OCI-LY1 (cell line): ENCODE results near the gene VWCE.

Source experiments
- H2AFZ ChIP-seq: fragments of 200-600 bp; sonication (generic), shearing (Covaris generic); 2 replicates; pipeline ENCODE4 v1.6.0; 2014; ENCODE audit warnings: antibody characterized with exemption, mild to moderate bottlenecking, low read length
- H3F3A ChIP-seq: fragments of 200-600 bp; sonication (generic), shearing (Covaris generic); 2 replicates; pipeline ENCODE4 v1.6.0; 2014; ENCODE audit warnings: mild to moderate bottlenecking, antibody characterized with exemption, low read length, moderate library complexity; ENCODE audit not compliant: insufficient read depth
- H3K27ac ChIP-seq: fragments of 200-600 bp; sonication (generic); 2 replicates; pipeline ENCODE4 v1.5.1; 2014; ENCODE audit warnings: low read length, mixed run types, mild to moderate bottlenecking, low read depth; ENCODE audit not compliant: poor library complexity, severe bottlenecking
- H3K27me3 ChIP-seq: fragments of 200-600 bp; sonication (generic); 2 replicates; pipeline ENCODE4 v1.6.0; 2014; ENCODE audit warnings: antibody characterized with exemption, mild to moderate bottlenecking, low read length, moderate library complexity; ENCODE audit not compliant: insufficient read depth
- H3K36me3 ChIP-seq: fragments of 200-600 bp; sonication (generic); 2 replicates; pipeline ENCODE4 v1.6.1; 2014; ENCODE audit warnings: mild to moderate bottlenecking, antibody characterized with exemption, low read length, moderate library complexity, mixed read lengths; ENCODE audit not compliant: insufficient read depth
- H3K4me1 ChIP-seq: fragments of 200-600 bp; sonication (generic); 2 replicates; pipeline ENCODE4 v1.5.1; 2014; ENCODE audit warnings: mild to moderate bottlenecking, low read length, moderate library complexity; ENCODE audit not compliant: insufficient read depth, severe bottlenecking
- H3K4me2 ChIP-seq: fragments of 200-600 bp; sonication (generic), shearing (Covaris generic); 2 replicates; pipeline ENCODE4 v1.6.1; 2014; ENCODE audit warnings: low read length
- H3K4me3 ChIP-seq: fragments of 200-600 bp; sonication (generic); 2 replicates; pipeline ENCODE4 v1.5.1; 2014; ENCODE audit warnings: low read length, low read depth, mild to moderate bottlenecking, mixed read lengths; ENCODE audit not compliant: poor library complexity, severe bottlenecking
- H3K79me2 ChIP-seq: fragments of 200-600 bp; shearing (Covaris generic); 2 replicates; pipeline ENCODE4 v1.6.1; 2016; ENCODE audit warnings: mixed run types, low read length, mixed read lengths; ENCODE audit not compliant: insufficient read depth
- H3K9ac ChIP-seq: fragments of 200-600 bp; sonication (generic), shearing (Covaris generic); 2 replicates; pipeline ENCODE4 v1.6.1; 2014; ENCODE audit warnings: mild to moderate bottlenecking, low read length, mixed read lengths
- H3K9me2 ChIP-seq: fragments of 200-600 bp; sonication (generic), shearing (Covaris generic); 2 replicates; pipeline ENCODE4 v1.6.1; 2014; ENCODE audit warnings: low read depth, mild to moderate bottlenecking, low read length, mixed read lengths
- H3K9me3 ChIP-seq: fragments of 200-600 bp; shearing (Covaris generic); 2 replicates; pipeline ENCODE4 v1.6.1; 2014; ENCODE audit warnings: low read length, mixed read lengths
- H4K20me1 ChIP-seq: fragments of 200-600 bp; sonication (generic), shearing (Covaris generic); 2 replicates; pipeline ENCODE4 v1.6.0; 2016; ENCODE audit warnings: mild to moderate bottlenecking, low read length; ENCODE audit not compliant: insufficient read depth
- CTCF ChIP-seq: fragments of 200-600 bp; sonication (generic), shearing (Covaris generic); IDR thresholded peaks from 2 replicates; pipeline ENCODE4 v1.5.1; 2017; ENCODE audit warnings: mild to moderate bottlenecking, antibody characterized with exemption, low read length, moderate library complexity, mixed read lengths
- EZH2 ChIP-seq: fragments of 200-600 bp; sonication (generic), shearing (Covaris generic); IDR thresholded peaks from 2 replicates; pipeline ENCODE4 v1.8.0; 2017; ENCODE audit warnings: borderline replicate concordance, mixed run types, mild to moderate bottlenecking, antibody characterized with exemption, low read length, moderate library complexity, mixed read lengths

VWCE gene

DNA sequence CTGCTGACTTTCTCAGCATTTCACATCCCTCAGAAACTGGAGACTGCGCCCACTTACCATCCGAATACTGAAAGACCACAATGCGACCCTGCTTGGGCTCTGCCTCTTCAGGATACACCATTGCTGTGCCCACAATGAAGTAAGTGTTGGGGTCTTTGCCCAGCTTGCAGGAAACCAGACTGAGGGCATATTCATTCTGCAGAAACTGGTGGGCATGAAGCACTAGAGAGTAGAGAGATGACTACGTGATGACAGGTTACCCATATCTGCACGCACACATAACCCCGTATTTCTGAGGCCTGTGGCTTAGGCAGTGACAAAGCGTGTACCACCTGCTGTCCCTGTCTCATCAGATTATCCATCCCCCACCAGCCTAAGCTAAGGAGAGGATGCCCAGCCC lies 14.6 kb upstream of the VWCE start:
- Histone ChIP-seq H3K9me3 (no peaks in the 10 kb centered on the region), H3K36me3 (peaks cover 96% of the 10 kb centered on the region), H4K20me1 (no peaks in the 10 kb centered on the region), H3K9ac (no peak overlapping the region), H3K4me2 (no peak overlapping the region), H3K4me1 (no peaks in the 10 kb centered on the region), H3K27ac (no peak overlapping the region), H3F3A (no peaks in the 10 kb centered on the region), H3K4me3 (no peak overlapping the region), H3K79me2 (no peaks in the 10 kb centered on the region), H3K9me2 (no peaks in the 10 kb centered on the region), H3K27me3 (no peaks in the 10 kb centered on the region), H2AFZ (no peak overlapping the region)
- TF ChIP-seq EZH2 (no peak), CTCF (no peak)

DNA sequence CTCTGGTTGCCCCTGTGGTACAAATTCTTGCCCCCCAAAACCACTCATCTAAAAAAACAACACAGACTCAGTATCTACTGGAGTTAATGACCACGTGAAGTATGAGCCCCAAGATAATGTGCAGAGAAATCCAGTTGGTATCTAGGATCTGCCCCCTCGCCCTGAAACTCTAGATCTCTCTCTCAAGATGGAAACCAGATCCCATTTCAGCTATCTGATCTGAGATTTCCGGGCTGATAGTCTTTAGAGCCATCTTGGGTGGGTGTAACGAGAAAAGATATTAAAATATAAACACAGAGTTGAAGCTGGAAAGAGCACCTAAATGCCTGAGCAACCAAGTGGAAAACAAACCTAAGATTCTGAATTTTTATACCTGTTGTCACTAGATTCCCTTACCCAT lies 14.0 kb upstream of the VWCE start:
- Histone ChIP-seq H3K9ac (no peak overlapping the region), H2AFZ (no peak overlapping the region), H3K27me3 (no peaks in the 10 kb centered on the region), H3K36me3 (peaks cover 96% of the 10 kb centered on the region), H3K4me2 (no peak overlapping the region), H3K9me3 (no peaks in the 10 kb centered on the region), H3K9me2 (no peaks in the 10 kb centered on the region), H3K4me3 (no peak overlapping the region), H3K79me2 (no peaks in the 10 kb centered on the region), H4K20me1 (no peaks in the 10 kb centered on the region), H3F3A (no peaks in the 10 kb centered on the region), H3K27ac (no peak overlapping the region), H3K4me1 (no peaks in the 10 kb centered on the region)
- TF ChIP-seq EZH2 (no peak), CTCF (no peak)

GRCh38 chr11:61307354-61307753 lies 12.2 kb upstream of the VWCE start:
- Histone ChIP-seq H3K9me2 (no peaks in the 10 kb centered on the region), H3K4me3 (no peak overlapping the region), H3F3A (no peaks in the 10 kb centered on the region), H3K27me3 (no peaks in the 10 kb centered on the region), H3K9ac (no peak overlapping the region), H4K20me1 (no peaks in the 10 kb centered on the region), H3K9me3 (no peaks in the 10 kb centered on the region), H3K79me2 (no peaks in the 10 kb centered on the region), H2AFZ (no peak overlapping the region), H3K4me2 (no peak overlapping the region), H3K4me1 (no peaks in the 10 kb centered on the region), H3K36me3 (peaks cover 100% of the 10 kb centered on the region), H3K27ac (no peak overlapping the region)
- no peak for TF ChIP-seq EZH2

GRCh38 chr11:61306221-61306620 lies 11.1 kb upstream of the VWCE start:
- TF ChIP-seq CTCF = no peak
- no peak for TF ChIP-seq EZH2
- no peaks in the 10 kb centered on the region for H3K9me2 ChIP-seq
- no peaks in the 10 kb centered on the region for H3K27me3 ChIP-seq
- H3K79me2 ChIP-seq = no peaks in the 10 kb centered on the region
- no peaks in the 10 kb centered on the region for H3K9me3 ChIP-seq
- no peak overlapping the region for H3K27ac ChIP-seq
- H3K4me3 ChIP-seq = no peak overlapping the region
- no peak overlapping the region for H3K9ac ChIP-seq
- no peaks in the 10 kb centered on the region for H3K4me1 ChIP-seq
- H3K36me3 ChIP-seq = peaks cover 100% of the 10 kb centered on the region
- H3K4me2 ChIP-seq = no peak overlapping the region
- no peak overlapping the region for H2AFZ ChIP-seq
- H4K20me1 ChIP-seq = no peaks in the 10 kb centered on the region
- no peaks in the 10 kb centered on the region for H3F3A ChIP-seq
